HG03139 (cell line): ENCODE results near the gene LRRC23.
"Not testable (repeated sequence)": the region's sequence is repeated elsewhere in the genome, so short reads cannot be mapped to it uniquely, and the experiment has no call there.

ENCODE experiments used
- ATAC-seq: cut with Tn5 transposase; IDR thresholded peaks from one replicate; pipeline ENCODE4 v1.9.1; 2021; ENCODE audit not compliant: unreplicated experiment

LRRC23 gene

GRCh38 chr12:6899837-6900519 lies 4.6 kb upstream of the LRRC23 start:
- ATAC-seq = no peak

- no peak for ATAC-seq
Observed at GRCh38 chr12:6902448-6902847, 2.2 kb upstream of the LRRC23 start.

GRCh38 chr12:6903722-6904121 lies 900 bp upstream of the LRRC23 start:
- ATAC-seq = no peak

- no peak for ATAC-seq
Observed at GRCh38 chr12:6905414-6906040, 905 bp downstream of the LRRC23 start.

GRCh38 chr12:6908141-6908540 lies 3.5 kb downstream of the LRRC23 start:
- not testable (repeated sequence) for ATAC-seq

GRCh38 chr12:6909421-6910145 lies 5.0 kb downstream of the LRRC23 start:
- ATAC-seq = no peak

GRCh38 chr12:6912164-6912935 lies 7.7 kb downstream of the LRRC23 start:
- no peak for ATAC-seq

GRCh38 chr12:6914246-6914946 lies 9.8 kb downstream of the LRRC23 start, which contains the start of gene ENO2:
ENO2 (plus strand) TSS chr12:6914580; CDS start chr12:6915833, 1,253 bp downstream.
- no peak for ATAC-seq

- ATAC-seq = no peak
Observed at GRCh38 chr12:6914947-6915788, 10.5 kb downstream of the LRRC23 start.

GRCh38 chr12:6915789-6916285 lies 11.2 kb downstream of the LRRC23 start:
- no peak for ATAC-seq

- ATAC-seq = no peak
Observed at GRCh38 chr12:6916426-6917200, 12.0 kb downstream of the LRRC23 start.

GRCh38 chr12:6917491-6918231 lies 13.0 kb downstream of the LRRC23 start:
- ATAC-seq = no peak

- no peak for ATAC-seq
Observed at GRCh38 chr12:6919588-6919987, 15.0 kb downstream of the LRRC23 start.

- ATAC-seq = no peak
Observed at GRCh38 chr12:6921539-6921938, 16.9 kb downstream of the LRRC23 start.

GRCh38 chr12:6921996-6922946 lies 17.6 kb downstream of the LRRC23 start:
- no peak for ATAC-seq

- no peak for ATAC-seq
Observed at GRCh38 chr12:6923003-6923732, 18.5 kb downstream of the LRRC23 start.
